Fibroblast of skin of right biceps (primary cell): ENCODE results near the gene PGAP1.

Source experiments
- DNase-seq: peaks from one replicate; pipeline ENCODE4 v3.0.0-alpha.2; 2013

PGAP1 gene, protein sequence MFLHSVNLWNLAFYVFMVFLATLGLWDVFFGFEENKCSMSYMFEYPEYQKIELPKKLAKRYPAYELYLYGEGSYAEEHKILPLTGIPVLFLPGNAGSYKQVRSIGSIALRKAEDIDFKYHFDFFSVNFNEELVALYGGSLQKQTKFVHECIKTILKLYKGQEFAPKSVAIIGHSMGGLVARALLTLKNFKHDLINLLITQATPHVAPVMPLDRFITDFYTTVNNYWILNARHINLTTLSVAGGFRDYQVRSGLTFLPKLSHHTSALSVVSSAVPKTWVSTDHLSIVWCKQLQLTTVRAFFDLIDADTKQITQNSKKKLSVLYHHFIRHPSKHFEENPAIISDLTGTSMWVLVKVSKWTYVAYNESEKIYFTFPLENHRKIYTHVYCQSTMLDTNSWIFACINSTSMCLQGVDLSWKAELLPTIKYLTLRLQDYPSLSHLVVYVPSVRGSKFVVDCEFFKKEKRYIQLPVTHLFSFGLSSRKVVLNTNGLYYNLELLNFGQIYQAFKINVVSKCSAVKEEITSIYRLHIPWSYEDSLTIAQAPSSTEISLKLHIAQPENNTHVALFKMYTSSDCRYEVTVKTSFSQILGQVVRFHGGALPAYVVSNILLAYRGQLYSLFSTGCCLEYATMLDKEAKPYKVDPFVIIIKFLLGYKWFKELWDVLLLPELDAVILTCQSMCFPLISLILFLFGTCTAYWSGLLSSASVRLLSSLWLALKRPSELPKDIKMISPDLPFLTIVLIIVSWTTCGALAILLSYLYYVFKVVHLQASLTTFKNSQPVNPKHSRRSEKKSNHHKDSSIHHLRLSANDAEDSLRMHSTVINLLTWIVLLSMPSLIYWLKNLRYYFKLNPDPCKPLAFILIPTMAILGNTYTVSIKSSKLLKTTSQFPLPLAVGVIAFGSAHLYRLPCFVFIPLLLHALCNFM

DNA sequence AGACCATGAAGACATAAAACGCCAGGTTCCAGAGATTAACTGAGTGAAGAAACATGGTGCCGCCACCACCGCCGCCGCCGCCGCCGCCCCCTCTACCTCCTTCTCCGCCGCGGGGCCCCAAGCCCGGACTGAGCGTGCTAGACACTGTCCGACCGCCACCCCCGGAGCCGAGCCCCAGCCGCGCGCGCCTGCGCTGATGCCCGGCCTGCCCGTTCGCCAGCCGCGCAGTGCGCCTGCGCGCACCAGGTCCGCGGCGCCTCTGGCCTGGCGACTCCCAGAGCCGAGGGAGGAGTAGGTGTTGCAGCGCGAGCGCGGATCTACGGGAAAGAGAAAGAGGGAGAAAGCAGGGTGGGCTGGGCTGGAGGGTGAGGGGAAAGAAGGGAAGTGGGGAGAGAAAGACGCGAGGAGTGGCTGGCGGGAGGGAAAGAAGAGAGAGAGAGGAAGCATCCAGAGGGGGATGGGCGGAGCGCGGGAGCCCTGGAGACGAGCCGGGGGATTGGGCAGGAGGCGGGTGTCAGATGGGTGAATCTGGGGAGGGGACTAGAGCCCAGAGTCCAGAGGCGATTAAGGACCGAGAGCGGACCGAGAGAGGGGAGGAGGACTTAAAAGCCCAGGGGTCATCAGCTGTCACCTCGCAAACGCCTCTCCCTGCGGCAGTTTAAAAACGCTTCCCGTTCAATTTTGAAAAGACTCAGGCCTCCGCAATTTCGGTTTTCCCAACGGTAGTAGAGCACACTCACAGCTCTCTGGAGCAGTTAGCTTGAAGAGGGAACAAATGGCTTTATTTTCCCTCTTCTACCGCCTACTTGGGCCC is at the start of gene PGAP1:
Gene PGAP1, minus strand, starts transcription at position 146 of the 814 bp plus-strand sequence. Its CDS starts 91 bp downstream, at position 55.
- DNase-seq, result peak; percentile 93

DNA sequence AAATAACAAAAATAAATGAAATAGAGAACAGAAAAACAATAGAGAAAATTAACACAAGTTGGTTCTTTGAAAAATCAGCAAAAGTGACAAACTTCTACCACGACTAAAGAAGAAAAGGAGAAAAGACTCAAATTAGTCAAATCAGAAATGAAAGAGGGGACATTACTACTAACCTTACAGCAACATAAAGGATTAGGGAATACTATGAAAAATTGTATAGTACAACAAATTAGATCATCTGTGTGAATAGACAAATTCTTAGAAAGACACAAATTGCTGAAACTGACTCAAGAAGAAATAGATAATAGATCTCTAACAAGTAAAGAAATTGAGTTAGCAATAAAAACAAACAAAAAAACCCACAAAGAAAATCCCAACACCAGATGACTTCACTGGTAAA is 48.5 kb upstream of the PGAP1 start:
- DNase-seq, result no peak

DNA sequence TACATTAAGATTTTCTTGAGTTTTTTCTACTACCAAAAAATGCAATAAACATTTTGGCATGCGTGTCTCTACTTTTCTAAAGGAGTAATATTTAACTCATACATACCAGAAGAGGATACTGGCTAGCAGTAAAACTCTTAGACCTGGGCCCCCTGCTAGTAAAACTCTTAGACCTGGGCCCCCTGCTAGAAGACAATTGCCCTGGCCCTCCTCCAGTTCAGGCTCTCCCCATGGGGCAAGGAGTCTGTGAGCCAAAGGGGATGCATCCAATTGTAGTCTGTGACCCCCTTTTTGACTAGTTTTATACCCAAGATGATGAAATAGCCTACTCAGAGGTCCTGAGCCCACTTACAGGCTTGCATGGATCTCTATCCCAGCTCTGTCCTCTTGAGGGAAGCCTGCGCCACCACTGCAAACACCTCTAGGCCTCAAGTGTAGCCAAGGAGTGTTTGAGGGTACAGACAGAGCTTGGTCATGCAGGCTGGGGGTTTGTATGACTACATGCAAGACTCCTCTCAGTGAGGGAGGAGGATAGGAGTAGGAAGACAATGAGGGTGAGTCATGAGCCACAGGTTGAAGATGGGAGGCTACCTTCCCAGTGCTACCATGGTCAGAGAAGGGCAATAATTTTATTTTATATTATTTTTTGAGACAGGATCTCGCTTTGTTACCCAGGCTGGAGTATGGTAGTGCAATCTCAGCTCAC is 45.2 kb upstream of the PGAP1 start:
- DNase-seq, result no peak

DNA sequence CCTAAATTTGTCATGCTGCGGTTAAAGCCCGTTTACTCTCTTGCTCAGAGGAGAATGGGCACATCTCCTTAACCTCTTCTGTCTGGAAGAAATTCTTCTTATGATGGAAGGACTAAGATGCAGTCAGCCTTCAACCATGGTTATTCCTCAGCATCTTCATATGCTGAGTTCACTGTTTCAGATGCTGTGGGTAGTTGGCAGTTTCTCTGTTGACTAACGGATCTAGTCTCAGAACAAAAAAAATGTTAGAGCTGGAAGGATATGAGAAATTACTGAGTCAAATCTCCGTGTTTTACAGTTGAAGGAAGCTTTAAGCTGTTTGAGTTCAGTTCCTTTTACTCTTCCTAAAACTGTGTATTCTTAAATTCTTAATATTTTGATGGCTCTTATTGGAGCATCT is 43.6 kb upstream of the PGAP1 start:
- DNase-seq, result no peak

DNA sequence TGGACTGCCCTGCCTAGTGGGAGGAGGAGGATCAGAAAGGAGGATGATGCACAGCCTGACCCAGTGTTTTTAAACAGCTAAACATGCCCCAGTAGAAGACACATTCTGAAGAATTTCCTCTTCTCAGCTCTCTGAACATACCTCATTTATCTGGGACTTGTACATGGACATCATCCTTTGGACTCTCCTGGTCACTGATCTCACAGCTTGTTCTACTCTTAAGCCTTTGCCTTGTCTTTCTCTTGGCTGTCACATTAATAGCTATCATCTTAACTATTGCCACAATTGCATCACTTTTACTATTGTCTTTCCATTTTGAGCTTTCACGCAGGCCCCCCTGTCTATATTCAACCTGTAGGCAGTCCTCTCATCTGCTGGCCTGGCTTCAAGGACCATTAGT is 42.0 kb upstream of the PGAP1 start:
- no peak for DNase-seq

DNA sequence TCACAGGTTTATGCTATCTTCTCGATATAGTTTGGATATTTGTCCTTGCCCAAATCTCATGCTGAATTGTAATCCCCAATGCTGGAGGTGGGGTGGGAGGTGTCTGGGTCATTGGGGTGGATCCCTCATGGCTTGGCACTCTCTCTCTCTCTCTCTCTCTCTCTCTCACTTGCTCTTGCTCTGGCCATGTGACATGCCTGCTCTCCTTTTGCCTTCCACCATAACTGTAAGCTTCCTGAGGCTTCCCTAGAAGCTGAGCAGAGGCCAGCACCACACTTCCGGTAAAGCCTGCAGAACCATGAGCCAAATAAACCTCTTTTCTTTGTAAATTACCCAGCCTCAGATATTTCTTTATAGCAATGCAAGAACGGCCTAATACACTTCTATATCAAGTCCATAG is 41.3 kb upstream of the PGAP1 start:
- DNase-seq, result no peak

DNA sequence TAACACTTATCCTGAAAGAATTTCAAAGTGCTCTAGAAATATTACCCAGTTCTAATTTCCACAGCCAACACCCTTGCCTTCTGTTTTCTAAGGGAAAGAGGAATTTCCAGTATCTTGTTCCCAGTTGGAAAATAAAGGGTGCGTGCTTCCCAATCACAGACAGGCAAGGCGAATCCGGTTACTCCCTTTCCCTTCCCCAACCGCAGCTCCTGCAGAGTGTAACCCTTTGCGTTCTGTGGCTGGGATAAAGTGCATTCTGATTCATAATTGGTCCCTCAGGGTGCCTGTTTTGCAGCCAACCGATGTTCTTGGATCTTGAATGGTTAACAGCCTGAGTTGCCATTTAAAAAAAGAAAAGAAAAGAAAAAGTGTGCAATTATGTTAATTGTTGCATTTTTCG is 40.6 kb upstream of the PGAP1 start:
- DNase-seq, result peak; percentile 78

DNA sequence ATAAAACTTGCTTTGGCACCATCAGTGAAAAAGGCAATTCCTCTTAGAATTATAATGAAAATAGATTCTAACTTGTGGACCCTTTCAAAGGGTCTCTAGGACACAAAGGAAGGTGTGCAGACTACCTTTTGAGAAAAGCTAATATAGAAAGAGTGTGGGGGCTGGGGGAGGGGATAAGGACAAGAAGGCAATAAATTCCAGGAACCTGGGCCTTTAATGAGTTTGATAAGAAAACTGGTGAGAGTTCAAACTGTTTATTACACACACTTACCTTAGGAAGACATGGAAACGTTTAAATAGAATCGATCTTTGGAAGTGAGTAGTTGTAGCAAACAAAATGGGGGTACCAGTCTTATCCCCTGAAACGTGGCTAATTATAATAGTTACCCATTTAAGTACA is 39.6 kb upstream of the PGAP1 start:
- DNase-seq, result no peak

DNA sequence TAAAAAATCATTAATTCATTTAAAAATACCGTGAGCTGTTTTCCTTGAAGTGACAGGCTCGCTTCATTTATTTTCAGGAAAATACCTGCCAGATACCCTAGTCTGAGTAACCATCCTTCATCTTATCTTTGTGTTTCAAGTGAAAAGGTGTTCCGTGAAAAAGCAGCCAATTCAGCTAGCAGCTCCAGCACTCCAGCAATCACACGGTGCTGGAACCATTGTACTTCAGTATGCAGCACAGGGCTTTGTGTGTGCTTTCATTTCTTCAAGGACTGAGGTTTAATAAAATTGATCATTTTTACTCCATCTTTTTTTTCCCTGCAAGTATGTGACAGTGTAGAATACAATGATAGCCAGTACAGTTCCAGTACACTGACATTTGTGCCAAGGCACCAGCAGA is 39.1 kb upstream of the PGAP1 start:
- no peak for DNase-seq

DNA sequence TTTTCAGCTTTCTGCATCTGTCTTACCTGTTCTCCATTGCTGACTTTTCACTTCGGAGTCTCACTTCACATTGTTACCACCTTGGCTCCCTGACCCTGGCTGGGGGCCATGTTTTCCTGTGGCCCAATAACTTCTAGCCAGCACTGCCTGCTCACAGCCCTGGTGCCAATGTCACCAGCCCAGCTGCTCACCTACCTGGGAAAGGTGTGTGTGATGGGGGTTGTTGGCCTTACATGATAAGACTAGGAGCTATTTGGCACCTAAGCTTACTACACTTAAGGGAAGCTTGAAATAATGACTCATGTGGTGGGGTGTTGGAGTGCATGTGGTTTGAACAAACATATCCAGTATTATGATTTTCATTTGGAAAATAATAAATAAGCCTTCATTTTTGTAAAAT is 37.5 kb upstream of the PGAP1 start:
- DNase-seq, result no peak

DNA sequence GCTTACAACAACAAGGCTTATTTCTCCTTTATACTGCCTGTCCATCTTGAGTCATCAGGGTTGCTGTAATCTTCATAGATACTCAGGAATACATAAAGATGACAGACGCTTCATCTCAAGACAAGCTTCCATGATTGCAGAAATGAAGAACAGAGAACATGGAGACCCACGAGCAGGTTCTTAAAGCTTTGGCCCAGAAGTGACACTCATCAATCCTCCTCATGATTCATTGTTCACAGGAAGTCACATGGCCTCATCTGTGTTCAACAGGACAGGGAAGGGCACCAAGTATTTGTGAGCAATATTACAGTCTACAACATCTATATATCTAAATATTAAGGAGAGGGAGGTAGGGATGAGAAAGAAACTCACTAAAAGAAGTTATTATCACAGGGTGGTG is 36.5 kb upstream of the PGAP1 start:
- no peak for DNase-seq

DNA sequence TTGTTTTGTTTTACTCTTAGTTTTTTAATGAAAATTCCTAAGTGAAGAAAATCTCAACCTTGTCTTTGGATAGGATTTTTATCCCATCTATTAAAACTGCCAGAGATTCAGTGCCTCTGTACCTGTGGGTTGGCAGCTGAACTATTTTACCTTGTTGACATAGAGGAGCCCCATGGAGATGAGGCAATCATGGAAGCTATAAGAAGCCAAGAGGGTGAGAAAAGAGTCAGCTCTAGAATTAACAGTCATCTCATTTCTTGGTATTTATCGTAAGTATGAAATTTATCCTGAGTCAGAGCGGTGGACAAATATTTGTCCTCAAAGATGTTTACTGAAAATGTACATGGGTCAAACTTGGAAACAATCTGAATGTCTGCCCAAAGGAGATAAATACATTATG is 35.8 kb upstream of the PGAP1 start:
- no peak for DNase-seq

DNA sequence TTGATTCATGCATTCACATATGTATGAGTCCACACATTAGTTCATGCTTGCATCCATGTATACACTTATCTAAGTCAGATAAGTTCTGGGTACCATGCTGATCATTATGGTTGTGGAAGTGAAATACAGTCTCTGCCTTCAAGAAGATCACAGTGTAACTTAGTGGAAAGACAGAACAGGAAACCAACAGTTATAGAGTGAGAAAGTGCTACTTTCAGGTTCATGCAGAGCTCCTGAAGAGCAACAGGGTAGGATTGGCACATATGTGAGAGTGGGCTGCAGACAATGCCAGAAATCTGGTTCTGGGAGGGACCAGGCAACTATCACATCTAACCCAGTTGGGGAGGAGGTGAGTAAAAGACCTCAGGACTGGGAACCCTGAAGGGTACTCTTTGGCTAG is 35.4 kb upstream of the PGAP1 start:
- no peak for DNase-seq

DNA sequence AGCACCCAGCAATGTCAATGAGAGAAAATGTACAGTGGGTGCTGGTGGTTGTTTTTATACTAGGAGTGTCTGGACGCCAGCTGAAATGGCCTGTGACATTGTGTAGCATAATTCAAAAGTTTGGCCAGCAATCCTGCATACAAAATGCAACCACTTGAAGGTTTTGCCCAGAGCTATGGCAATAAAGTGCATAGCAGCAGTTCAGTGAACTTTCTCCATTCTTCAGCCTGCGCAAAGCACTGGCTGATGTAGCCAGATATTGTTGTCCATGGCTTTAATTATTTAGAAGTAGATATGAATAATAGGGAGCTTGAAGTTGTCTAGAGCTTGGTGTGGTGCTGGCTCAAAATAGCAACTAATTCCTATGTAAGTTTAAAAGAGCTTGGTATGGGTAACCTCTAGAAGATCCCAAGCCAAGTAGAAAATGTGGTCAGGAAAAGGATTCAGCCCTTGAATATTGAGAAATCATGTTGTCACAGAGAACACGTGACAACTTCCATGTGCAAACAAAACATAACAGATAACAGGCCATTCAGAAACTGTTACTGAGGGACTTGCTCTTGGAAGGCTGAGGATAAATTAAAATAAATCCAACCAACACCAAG is 33.3 kb upstream of the PGAP1 start:
- no peak for DNase-seq

DNA sequence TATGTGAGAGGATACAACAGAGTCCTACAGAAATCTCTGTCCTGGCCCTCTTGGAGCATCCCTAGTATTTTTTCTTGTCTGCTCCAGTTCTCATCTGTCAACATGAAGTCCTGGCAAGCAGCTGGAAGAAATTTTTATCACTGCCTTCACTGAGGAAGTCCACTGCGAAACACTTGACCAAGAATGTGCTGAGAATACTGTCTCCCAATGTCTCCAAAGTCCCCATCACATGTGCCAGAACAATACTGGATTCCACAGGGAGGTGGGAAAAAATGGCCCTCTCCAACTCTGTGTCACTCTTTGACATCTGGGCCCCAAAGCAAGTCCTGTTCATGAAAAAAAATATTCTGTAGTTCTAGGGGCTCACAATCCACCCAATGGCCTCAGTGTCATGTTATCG is 32.8 kb upstream of the PGAP1 start:
- DNase-seq, result no peak

DNA sequence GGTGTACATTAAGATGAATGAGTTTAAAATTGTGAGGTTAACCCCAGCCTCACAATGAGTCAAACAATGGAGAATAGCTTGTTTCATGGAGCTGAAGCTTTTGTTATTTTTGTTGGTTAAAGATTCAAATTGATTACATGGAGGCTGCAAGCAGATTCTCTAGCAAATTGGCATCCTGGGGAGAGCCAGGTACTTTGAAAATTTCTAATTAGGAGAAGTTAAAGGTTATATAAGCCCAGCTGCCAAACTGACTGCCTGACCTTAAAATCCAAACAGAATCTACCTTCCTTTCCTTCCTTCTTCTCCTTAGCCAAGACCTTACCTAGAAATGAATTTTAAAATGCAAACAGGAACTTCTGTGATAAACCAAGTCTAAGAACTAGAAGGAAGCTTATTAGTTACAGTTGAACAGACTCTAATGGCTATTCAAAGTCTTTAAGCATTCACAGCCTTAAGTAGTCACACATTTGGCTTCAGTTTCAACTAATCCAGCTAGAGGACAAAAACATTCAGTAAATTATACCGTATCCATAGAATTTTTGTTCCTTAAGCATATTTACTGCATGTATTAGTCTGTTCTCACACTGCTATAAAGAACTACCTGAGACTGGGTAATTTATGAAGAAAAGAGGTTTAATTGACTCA is 31.5 kb upstream of the PGAP1 start:
- no peak for DNase-seq

DNA sequence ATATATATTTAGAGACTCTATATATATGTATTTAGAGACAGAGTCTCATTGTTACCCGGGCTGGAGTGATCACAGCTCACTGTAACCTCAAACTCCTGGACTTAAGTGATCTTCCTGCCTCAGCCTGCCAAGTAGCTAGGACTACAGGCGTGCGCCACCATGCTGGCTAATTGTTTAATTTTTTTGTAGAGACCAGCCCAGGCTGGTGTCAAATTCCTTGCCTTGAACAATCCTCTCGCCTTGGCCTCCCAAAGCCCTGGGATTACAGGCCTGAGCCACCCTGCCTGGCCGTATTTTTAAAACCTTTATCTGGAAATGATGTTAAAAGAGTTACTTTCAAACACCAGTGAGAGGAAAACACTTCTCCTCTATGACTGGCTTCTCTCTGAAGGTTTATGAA is 30.9 kb upstream of the PGAP1 start:
- no peak for DNase-seq

DNA sequence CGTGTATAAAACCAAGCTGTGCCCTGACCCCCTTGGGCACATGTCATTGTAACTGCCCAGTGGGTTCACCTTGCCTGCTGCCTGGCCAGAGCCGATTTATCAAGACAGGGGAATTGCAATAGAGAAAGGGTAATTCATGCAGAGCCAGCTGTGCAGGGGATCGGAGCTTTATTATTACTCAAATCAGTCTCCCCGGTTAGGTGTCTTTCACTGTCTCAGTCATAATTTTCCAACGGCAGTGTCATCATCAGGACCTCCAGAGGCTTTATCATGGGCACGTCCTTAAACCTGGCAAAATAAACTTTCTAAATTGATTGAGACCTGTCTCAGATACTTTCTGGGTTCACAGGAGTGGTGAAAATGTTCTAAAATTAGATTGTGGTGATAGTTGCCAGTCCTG is 29.6 kb upstream of the PGAP1 start:
- no peak for DNase-seq

DNA sequence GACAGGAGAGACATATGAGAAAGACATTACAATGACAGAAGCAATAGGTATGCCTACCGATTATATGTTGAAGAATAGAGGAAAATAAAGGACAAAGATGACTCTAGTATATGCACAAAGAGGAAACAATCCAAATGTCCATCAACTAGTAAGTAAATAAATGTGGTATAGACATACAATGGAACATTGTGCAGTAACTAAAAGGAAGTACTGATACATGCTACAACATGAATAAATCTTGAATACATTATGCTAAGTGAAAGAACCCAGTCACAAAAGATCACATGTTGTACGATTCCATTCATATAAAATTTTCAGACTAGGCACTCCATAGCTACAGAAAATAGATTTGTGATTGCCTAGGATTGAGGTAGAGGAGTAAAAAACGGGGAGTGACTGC is 28.5 kb upstream of the PGAP1 start:
- DNase-seq, result no peak

DNA sequence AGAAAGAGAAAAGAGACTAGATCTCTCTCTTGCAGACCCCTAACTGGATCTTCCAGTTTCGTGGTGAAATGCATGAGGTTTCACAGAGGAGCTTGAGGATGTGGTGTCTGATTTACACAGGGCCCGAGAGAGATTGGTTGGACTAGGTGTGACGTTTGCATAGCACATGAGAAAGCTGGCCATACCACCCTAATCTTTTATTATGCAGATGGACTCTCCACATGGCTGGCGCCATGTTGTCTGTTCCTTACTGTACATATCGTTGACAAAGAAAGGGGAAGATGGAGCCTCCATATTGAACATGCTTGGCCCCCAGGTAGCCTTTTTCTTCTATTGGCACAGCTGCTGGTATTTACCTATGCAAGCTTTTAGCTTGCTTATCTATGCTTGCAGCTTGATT is 27.5 kb upstream of the PGAP1 start:
- DNase-seq, result no peak

DNA sequence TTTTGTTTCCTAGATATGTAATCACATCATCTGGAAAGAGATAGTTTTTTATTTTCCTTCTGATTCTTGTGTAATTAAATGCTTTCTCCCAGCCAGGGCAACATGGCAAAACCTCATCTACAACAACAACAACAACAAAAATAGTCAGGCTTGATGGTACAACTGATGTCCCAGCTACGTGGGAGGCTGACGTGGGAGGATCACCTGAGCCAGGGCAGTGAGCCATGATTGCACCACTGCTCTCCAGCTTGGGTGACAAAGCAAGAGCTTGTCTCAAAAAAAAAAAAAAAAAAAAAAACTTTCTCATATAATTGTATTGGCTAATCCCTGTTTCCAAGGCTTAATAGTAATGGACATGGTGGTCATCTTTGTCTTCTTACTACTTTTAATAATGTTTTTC is 26.4 kb upstream of the PGAP1 start:
- DNase-seq, result no peak

DNA sequence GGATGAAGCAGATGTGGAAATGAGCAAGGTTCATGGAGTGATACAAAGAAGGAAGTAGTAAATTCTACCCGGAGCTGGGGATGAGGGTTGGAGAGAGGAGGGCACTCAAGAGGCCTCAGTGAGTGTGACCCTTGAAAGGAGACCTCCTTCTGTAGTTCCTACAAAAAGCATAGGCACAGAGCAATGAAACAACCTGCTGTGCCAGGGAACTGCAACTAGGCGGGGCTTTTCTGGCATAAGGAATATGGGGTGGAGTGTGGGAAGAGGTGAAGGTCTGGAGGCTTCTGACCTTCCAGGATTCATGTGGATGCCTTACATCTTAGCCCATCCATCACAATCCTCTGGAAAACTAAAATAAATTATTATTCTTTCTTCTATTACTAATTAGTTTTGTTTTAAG is 25.5 kb upstream of the PGAP1 start:
- no peak for DNase-seq
